ENCODE measurements around the gene TBRG1.

TBRG1 gene

DNA sequence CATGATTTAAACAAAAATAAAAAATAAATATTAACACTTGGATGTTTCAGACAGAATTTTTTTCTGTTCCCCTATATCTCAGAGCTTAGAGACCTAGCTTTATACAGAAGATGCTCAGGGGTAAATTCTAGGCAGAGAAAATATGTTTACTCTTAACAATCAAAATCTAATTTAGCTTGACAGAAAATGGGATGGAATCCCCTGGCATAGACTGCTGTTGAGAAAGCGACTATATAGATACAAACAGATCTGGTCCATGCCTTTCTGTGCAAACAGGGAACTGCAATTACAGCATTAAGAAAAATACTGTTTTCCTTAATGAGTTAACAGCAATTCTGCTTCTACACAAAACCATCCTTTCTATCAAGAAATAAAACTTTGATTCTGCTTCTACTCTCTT, 36.3 kb downstream of the TBRG1 start:
- DNase-seq (ENCODE audit: low read depth in 2 of 2), result no peak

DNA sequence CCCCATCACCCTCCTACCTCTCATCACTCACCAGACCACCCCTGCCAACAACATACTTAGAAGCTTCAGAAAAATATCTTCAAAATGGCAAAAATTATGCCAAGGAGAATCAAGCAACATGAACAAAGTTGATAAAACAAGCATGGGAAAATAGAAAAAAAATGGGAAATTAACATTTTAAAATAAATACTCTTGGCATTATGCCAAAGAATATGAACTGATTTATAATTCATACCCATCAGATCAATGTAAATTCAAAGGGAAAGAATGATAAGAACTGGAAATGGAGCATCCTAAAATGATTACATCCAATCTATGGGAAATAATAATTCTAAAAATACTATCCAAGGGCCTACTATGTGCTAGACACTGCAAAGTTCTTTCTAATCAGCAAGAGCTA, 38.9 kb downstream of the TBRG1 start:
- no peak for DNase-seq (ENCODE audit: low read depth in 2 of 2)

DNA sequence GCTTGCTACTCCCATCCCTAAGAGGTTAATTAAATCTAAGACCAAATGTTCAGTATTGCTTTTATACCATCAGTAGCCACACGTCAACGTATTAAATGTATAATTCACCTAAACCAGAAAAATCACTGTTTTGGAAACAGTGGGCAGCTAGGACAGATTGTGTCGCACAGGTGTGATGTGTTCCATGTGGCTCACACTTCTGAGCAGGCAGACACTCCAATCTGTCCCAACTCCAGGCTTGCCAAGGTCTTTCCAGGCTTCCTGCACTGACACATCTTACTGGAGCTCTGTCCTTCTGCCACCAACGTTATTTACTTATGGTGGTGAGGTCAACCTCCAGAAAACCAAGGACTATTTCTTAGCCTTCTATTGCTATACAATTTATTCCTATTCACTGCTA, 39.4 kb downstream of the TBRG1 start:
- no peak for DNase-seq (ENCODE audit: low read depth in 2 of 2)

DNA sequence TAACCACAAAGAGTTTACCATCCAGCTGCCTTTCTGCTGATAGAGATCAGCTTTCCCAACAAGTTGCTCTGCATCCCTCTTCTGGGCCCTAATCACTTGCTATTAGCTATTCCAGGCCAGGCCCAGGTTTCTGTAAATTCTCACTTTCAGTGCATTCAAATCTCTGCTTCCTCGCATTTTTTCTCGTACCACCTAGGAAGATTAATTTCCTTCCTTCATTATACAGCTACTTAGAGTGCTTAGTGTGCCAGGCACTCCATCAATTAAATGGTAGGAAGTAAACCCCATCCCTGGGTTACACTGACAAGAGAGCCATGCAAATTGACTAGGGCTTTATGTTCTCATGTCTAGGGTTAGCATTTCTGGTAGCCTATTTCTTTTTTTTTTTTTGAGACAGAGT, 41.2 kb downstream of the TBRG1 start:
- DNase-seq (ENCODE audit: low read depth in 2 of 2), result no peak

DNA sequence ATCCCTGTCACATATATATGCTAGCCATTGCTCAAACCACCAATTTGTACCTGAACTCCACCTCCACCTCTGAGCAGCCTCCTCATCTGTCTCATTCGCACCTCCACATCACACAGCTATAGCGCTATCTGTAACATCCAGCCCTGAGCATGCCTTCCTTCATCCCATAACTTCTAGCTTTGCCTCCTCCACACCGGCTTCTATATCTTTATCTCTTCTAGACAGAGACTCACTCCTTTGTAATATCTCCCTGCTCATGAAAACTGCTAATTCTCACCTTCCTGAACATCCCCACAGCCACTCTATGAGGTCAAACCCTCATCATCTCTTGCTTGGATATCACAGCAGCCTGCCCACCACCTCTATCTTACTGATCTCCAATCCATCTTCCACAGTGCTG, 44.9 kb downstream of the TBRG1 start:
- no peak for DNase-seq (ENCODE audit: low read depth in 2 of 2)

DNA sequence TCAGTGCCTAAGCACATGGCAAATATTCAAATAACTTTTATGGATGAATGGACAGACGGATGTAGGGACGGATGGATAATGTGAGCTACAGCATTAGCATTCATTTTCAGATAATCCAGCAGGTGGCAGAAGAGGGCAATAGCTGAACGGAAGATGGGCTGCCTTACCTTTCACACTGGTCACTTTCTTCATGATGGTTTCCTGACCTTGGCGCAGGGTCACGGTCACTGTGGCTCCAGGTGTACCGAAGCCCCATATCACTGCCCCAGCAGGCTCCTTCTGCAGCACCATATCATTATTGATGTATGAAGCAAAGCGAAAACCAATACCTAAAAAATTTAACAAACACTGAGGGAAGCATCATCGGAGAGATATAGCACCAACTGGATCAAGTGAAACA, 46.5 kb downstream of the TBRG1 start:
- DNase-seq (ENCODE audit: low read depth in 2 of 2), result no peak

DNA sequence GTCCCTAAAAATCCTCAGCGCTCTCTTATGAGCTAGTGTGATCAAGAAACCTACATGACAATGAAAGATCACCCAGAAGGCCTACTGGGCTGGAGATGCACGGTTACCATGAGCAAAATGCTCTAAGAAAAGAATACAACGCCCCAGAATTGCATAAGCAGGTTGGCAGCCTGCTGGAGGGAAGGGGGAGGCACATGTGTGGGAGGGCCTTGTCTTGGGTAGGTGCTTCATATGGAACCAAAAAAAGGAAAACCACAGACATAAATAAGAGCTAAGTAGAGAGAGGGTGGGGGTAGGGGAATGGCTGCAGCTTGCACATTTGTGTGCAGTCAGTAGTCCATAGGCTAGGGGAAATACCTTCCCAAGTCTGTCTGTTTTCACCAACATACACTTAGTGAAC, 48.1 kb downstream of the TBRG1 start:
- DNase-seq (ENCODE audit: low read depth in 2 of 2), result no peak

DNA sequence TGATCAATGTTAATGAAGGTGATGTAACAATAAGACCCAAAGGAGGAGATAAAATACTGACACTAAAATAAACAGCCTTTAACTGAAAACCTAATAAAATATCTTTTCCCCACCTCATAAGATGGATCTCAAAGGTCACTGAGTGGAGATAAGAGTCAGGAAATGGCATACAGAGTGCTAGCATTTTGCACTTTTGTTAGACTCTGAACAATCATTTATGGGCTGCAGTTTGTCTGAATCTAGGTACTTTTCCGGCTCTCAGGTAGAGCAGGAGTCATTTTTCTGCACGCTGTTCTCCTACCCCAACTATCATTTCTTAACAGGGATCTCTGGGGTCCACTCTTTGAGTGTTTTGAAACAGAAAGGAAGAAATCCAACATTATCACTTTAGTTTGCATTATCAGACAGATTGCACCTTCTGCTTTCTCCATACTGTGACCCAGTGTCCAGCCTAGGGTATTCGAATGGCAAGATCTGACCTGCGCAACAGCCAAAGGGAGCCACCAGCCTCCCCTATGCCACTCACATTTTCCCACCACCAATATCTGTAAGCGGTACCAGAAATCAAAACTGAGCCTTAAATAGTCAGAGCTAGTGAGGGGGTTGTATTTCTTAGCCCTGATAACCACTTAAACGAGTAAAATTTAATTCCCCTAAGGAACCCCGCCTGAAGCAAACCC, 50.0 kb downstream of the TBRG1 start:
- DNase-seq (ENCODE audit: low read depth in 2 of 2), result no peak

DNA sequence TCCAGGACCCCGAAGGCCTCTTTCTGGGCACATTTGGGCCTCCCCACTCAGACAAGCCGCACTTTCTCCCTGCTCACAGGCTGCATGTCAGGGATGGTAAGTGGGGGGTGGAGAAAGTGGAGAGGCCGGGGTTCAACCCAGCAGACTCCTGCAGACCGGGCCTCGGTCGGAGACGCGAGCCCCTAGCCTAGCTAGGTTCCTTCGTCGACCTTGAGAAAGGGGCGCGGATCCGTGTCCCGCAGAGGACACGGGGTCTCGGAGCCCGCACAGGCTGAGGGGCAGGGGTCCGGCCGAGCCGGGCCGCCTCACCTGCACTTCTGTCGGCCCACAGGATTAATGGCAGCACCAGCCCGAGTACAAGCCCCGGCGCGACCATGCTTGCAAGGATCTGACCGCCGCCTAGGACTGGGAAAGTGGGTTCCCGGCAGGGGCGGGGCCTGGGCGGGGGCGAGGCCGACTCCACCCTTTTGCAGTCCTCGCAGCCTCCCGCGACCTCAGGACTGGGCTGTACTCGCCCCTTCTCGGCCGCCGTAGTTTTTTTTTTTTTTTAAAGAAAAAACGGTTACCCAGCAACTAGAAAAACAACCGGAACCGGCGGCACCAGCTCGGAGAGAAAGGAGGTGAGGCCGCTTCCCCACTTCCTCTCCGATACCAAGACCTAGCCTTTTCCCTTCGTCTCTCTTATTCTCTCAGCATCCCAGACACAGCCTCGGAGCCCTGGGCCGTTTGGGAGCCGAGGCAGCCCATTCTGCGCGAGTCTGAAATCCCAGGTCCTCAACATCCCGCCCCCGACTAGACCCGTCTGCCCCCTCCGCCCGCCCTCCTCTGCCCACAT, 50.9 kb downstream of the TBRG1 start, which contains the start of the genes SIAE and SPA17:
SIAE (minus strand) TSS at position 407 of the 835 bp plus-strand sequence; CDS start at position 376, 31 bp downstream.
SPA17 (plus strand) TSS at position 572 of the 835 bp plus-strand sequence. CDS start 1,361 bp downstream, outside the sequence.
- DNase-seq (ENCODE audit: low read depth in 2 of 2), result peak; percentile 92 to 94

DNA sequence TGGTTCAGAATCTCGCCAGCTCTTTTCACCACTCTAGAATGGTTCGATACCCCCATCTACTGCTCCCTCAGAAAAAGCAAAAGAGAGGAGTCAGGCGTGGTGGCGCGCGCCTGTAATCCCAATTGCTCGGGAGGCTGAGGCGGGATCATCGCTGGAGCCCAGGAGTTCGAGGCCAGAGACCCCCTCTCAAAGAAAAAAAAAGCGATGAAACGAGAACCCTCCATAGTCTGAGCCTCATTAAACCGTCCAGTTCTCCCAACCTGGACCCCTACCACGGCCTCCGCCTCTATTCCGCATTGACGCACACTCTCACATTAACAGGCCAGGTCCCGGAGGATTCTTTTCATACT, 51.5 kb downstream of the TBRG1 start:
- no peak for DNase-seq (ENCODE audit: low read depth in 2 of 2)

DNA sequence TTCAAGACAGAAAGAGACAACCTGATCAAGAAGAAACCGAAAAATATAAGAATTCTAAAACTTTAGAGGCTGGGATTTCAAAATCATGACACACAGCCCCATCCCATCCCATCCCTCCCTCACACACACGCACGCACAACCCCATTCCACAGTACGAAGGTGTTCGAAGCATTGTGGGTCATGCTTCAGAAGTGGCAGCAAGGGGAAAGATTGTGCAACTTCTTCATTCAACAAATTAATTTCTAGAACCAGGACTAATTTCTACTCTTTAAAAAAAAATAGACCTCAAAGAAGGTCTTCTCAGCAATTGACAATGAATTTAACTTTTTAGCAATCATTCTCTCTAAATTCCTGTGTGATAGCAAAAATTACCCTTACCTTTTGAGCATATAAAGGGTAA, 51.9 kb downstream of the TBRG1 start:
- no peak for DNase-seq (ENCODE audit: low read depth in 2 of 2)

DNA sequence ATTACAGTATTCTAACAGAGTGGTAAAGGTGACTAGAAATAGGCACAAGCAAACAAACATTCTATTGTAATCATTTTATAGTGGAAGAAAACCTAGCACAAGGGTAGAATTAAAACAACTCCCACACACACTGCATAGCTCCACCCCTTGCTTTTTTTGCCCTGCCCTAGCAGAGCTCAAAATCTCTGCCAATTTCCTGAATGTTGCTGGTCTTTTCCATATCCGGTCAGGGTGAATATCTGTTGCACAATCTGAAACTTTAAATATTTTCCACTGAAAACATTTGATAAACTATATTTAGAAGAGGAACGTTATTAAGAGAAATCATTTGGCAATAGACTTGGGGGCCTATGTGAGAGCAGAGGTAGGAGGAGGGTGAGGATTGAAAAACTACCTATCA, 53.7 kb downstream of the TBRG1 start:
- DNase-seq (ENCODE audit: low read depth in 2 of 2), result no peak

DNA sequence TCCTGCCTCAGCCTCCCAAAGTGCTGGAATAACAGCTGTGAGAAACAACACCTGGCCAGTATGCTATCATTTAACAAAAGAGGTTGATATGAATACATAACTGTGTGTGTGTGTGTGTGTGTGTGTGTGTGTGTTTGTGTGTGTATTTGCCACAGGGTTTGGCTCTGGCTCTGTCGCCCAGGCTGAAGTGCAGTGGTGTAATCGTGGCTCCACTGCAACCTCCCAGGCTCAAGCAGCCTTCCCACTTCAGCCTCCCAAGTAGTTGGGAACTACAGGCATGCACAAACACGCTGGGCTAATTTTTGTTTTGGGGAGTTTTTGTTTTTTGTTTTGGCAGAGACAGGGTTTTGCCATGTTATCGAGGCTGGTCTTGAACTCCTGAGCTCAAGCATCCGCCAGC, 55.8 kb downstream of the TBRG1 start:
- no peak for DNase-seq (ENCODE audit: low read depth in 2 of 2)

DNA sequence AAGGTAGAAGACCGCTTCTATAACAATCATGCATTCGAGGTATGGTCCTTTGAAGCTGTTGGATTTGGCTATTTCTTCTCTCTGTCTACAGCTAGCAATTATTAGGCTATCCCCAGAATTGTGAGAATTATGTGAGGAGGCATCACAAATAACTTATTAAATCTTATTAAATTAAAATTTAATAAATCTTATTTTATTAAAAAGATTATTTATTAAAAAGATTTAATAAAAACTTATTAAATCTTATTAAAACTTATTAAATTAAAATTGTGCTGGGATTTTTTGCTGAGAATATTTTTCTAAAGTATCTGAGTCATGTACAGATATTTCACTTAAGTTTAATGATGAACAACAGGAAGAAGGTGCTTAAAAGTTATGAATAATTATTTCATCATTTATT, 58.8 kb downstream of the TBRG1 start:
- DNase-seq (ENCODE audit: low read depth in 2 of 2), result no peak

DNA sequence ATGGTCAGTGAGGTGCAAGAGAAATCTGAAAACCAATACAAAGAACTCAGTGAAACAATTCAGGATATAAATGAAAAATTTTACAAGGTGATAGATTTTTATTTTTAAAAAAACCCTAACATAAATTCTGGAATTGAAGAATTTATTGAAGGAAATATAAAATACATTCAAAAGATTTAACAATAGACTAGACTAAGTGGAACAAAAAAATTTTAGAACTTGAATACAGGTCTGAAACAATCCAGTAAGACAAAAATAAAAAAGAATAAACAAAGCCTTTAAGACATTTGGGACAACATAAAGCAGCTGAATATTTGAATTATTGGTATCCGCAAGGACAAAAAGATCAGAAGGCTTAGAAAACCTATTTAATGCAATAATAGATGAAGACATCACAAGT, 59.8 kb downstream of the TBRG1 start:
- no peak for DNase-seq (ENCODE audit: low read depth in 2 of 2)
